Measurements from ENCODE around the gene FBRSL1. TPM values are rescaled to one million over a fixed set of nuclear protein-coding genes. Genes with fewer than 3 reads are reported as not detected.

FBRSL1 gene
- total RNA-seq, 4 donors from 2014 or later, result 5.9 to 16.0 (median 9.4) TPM

- no peak for TF ChIP-seq CTCF (IDR thresholded peaks at IDR 0.05)
- ATAC-seq (ENCODE audit: low FRiP score), result no peak
- DNase-seq (ENCODE audit: low spot score), result no peak
Measured at GRCh38 chr12:132466241-132467201, 23.4 kb upstream of the FBRSL1 start.

GRCh38 chr12:132467511-132467910 lies 22.4 kb upstream of the FBRSL1 start:
- ATAC-seq (ENCODE audit: low FRiP score), result no peak
- no peak for DNase-seq (ENCODE audit: low spot score)
- TF ChIP-seq CTCF (IDR thresholded peaks at IDR 0.05), result no peak

- no peak for TF ChIP-seq CTCF (IDR thresholded peaks at IDR 0.05)
- DNase-seq (ENCODE audit: low spot score) (no peak), ATAC-seq (ENCODE audit: low FRiP score) (no peak)
Measured at GRCh38 chr12:132469423-132469822, 20.5 kb upstream of the FBRSL1 start.

GRCh38 chr12:132470397-132470796 lies 19.6 kb upstream of the FBRSL1 start:
- no peak for DNase-seq (ENCODE audit: low spot score)
- no peak for TF ChIP-seq CTCF (IDR thresholded peaks at IDR 0.05)
- no peak for ATAC-seq (ENCODE audit: low FRiP score)

GRCh38 chr12:132471011-132471857 lies 18.7 kb upstream of the FBRSL1 start:
- no peak for ATAC-seq (ENCODE audit: low FRiP score)
- DNase-seq (ENCODE audit: low spot score), result no peak
- no peak for TF ChIP-seq CTCF (IDR thresholded peaks at IDR 0.05)

GRCh38 chr12:132471858-132472255 lies 18.1 kb upstream of the FBRSL1 start:
- no peak for ATAC-seq (ENCODE audit: low FRiP score)
- no peak for TF ChIP-seq CTCF (IDR thresholded peaks at IDR 0.05)

More at GRCh38 chr12:132471858-132472255, 18.1 kb upstream of the FBRSL1 start:
- DNase-seq (ENCODE audit: low spot score), result no peak
